ENCODE data around the gene KDM2A.
"Not testable (repeated sequence)": the region's sequence is repeated elsewhere in the genome, so short reads cannot be mapped to it uniquely, and the experiment has no call there.

KDM2A gene

GRCh38 chr11:67118181-67118766 lies 789 bp upstream of the KDM2A start:
- peak; percentile 22 to 55 (median 32) for DNase-seq

GRCh38 chr11:67119585-67120391 lies 725 bp downstream of the KDM2A start:
- no peak for DNase-seq

- DNase-seq: no peak
Measured at GRCh38 chr11:67120456-67120855, 1.4 kb downstream of the KDM2A start.

GRCh38 chr11:67120881-67121710 lies 2.0 kb downstream of the KDM2A start:
- DNase-seq: no peak

- DNase-seq: not testable (repeated sequence)
Measured at GRCh38 chr11:67123801-67124200, 4.7 kb downstream of the KDM2A start.

- DNase-seq: not testable (repeated sequence)
Measured at GRCh38 chr11:67126243-67126642, 7.2 kb downstream of the KDM2A start.

- DNase-seq: no peak
Measured at GRCh38 chr11:67126986-67127385, 7.9 kb downstream of the KDM2A start.

- not testable (repeated sequence) for DNase-seq
Measured at GRCh38 chr11:67130861-67131260, 11.8 kb downstream of the KDM2A start.

- DNase-seq: no peak
Measured at GRCh38 chr11:67136156-67136555, 17.1 kb downstream of the KDM2A start.

GRCh38 chr11:67138922-67139321 lies 19.9 kb downstream of the KDM2A start:
- no peak for DNase-seq

- no peak for DNase-seq
Measured at GRCh38 chr11:67146516-67147226, 27.6 kb downstream of the KDM2A start.

- DNase-seq: no peak
Measured at GRCh38 chr11:67153971-67154370, 34.9 kb downstream of the KDM2A start.

GRCh38 chr11:67154726-67155125 lies 35.7 kb downstream of the KDM2A start:
- DNase-seq: no peak

- DNase-seq: no peak
Measured at GRCh38 chr11:67157691-67158090, 38.6 kb downstream of the KDM2A start.

- no peak for DNase-seq
Measured at GRCh38 chr11:67158221-67158620, 39.2 kb downstream of the KDM2A start.

- DNase-seq: no peak
Measured at GRCh38 chr11:67160045-67160444, 41.0 kb downstream of the KDM2A start.

- DNase-seq: no peak
Measured at GRCh38 chr11:67160872-67161783, 42.1 kb downstream of the KDM2A start.

GRCh38 chr11:67163006-67163405 lies 43.9 kb downstream of the KDM2A start:
- DNase-seq: no peak

- no peak for DNase-seq
Measured at GRCh38 chr11:67165623-67166022, 46.6 kb downstream of the KDM2A start.

GRCh38 chr11:67167091-67167490 lies 48.0 kb downstream of the KDM2A start:
- no peak for DNase-seq

- DNase-seq: no peak
Measured at GRCh38 chr11:67167719-67168118, 48.7 kb downstream of the KDM2A start.

GRCh38 chr11:67168911-67169310 lies 49.8 kb downstream of the KDM2A start:
- DNase-seq: not testable (repeated sequence)
